Mesenchymal stem cell (in vitro differentiated cells and primary cell): ENCODE data around the gene GMPPB.
A peak's percentile ranks its signal among the peaks of the same experiment; 100 is the strongest.

ENCODE experiments used
- DNase-seq: peaks from one replicate; pipeline ENCODE4 v3.0.0-alpha.2; 2013
- H2AFZ ChIP-seq: one replicate; pipeline ENCODE4 v1.6.1; 2013; ENCODE audit warnings: low read depth, mild to moderate bottlenecking, control low read depth, inconsistent platforms, low read length, moderate library complexity
- H2AK5ac ChIP-seq: 2 replicates; pipeline ENCODE4 v1.6.1; 2013; ENCODE audit warnings: low read length, moderate library complexity, mild to moderate bottlenecking, inconsistent platforms; ENCODE audit not compliant: severe bottlenecking
- H2BK120ac ChIP-seq: one replicate; pipeline ENCODE4 v1.6.1; 2013; ENCODE audit warnings: low read depth, mild to moderate bottlenecking, inconsistent platforms, low read length, moderate library complexity
- H2BK12ac ChIP-seq, 2 experiments: one replicate each; pipeline ENCODE4 v1.6.1; 2013; ENCODE audit warnings: inconsistent platforms in 2 of 2, low read length in 2 of 2, mild to moderate bottlenecking in 2 of 2, moderate library complexity in 2 of 2, control low read depth in 1 of 2
- H2BK15ac ChIP-seq: one replicate; pipeline ENCODE4 v1.6.1; 2013; ENCODE audit warnings: mild to moderate bottlenecking, low read depth, inconsistent platforms; ENCODE audit not compliant: poor library complexity, severe bottlenecking
- H2BK5ac ChIP-seq: 2 replicates; pipeline ENCODE4 v1.6.1; 2013; ENCODE audit warnings: low read depth, mild to moderate bottlenecking, low read length, control low read depth, inconsistent platforms; ENCODE audit not compliant: poor library complexity, severe bottlenecking
- H3K14ac ChIP-seq, 2 experiments: one replicate each; pipeline ENCODE4 v1.6.1; 2013; ENCODE audit warnings: inconsistent platforms in 2 of 2, low read length in 2 of 2, control low read depth in 1 of 2, mild to moderate bottlenecking in 1 of 2, moderate library complexity in 1 of 2
- H3K18ac ChIP-seq, 2 experiments: one replicate each; pipeline ENCODE4 v1.6.1; 2013; ENCODE audit warnings: inconsistent platforms in 2 of 2, low read length in 2 of 2, control low read depth in 1 of 2, low read depth in 1 of 2, mild to moderate bottlenecking in 1 of 2
- H3K23ac ChIP-seq, 2 experiments: one replicate each; pipeline ENCODE4 v1.6.1; 2013; ENCODE audit warnings: inconsistent platforms in 2 of 2, low read length in 2 of 2, mild to moderate bottlenecking in 2 of 2, moderate library complexity in 2 of 2, control low read depth in 1 of 2
- H3K27ac ChIP-seq: 2 replicates; pipeline ENCODE4 v1.5.1; 2013; ENCODE audit warnings: mild to moderate bottlenecking, moderate library complexity, low read length, control low read depth, inconsistent platforms; ENCODE audit not compliant: poor library complexity, severe bottlenecking
- H3K27me3 ChIP-seq, 2 experiments: 2 replicates each; pipeline versions ENCODE4 v1.6.1 to v1.7.0; 2013; ENCODE audit warnings: low read length in 2 of 2, mild to moderate bottlenecking in 2 of 2, moderate library complexity in 2 of 2, control low read depth in 1 of 2, inconsistent platforms in 1 of 2; ENCODE audit not compliant: control insufficient read depth in 1 of 2, insufficient read depth in 1 of 2
- H3K36me3 ChIP-seq, 2 experiments: 2 replicates each; pipeline versions ENCODE4 v1.6.1 to v1.7.0; 2013; ENCODE audit warnings: low read length in 2 of 2, control low read depth in 1 of 2, inconsistent platforms in 1 of 2, low read depth in 1 of 2, mild to moderate bottlenecking in 1 of 2; ENCODE audit not compliant: insufficient read depth in 2 of 2, control insufficient read depth in 1 of 2
- H3K4ac ChIP-seq, 2 experiments: one replicate each; pipeline ENCODE4 v1.6.1; 2013; ENCODE audit warnings: inconsistent platforms in 2 of 2, low read length in 2 of 2, mild to moderate bottlenecking in 2 of 2, moderate library complexity in 2 of 2, control low read depth in 1 of 2, low read depth in 1 of 2
- H3K4me1 ChIP-seq: 2 replicates; pipeline ENCODE4 v1.6.1; 2013; ENCODE audit warnings: low read depth, low read length, control low read depth; ENCODE audit not compliant: control insufficient read depth, insufficient read depth
- H3K4me2 ChIP-seq: 2 replicates; pipeline ENCODE4 v1.6.1; 2013; ENCODE audit warnings: low read length, mild to moderate bottlenecking, inconsistent platforms; ENCODE audit not compliant: poor library complexity, severe bottlenecking
- H3K4me3 ChIP-seq, 2 experiments: 2 replicates each; pipeline versions ENCODE4 v1.5.1 to v1.7.0; 2013; ENCODE audit warnings: low read length in 2 of 2, mild to moderate bottlenecking in 2 of 2, control low read depth in 1 of 2, low read depth in 1 of 2; ENCODE audit not compliant: insufficient read depth in 1 of 2
- H3K79me1 ChIP-seq: replicated peaks from 2 replicates; pipeline ENCODE4 v1.6.1; 2013; ENCODE audit warnings: mild to moderate bottlenecking, control low read depth, low read length, inconsistent platforms; ENCODE audit not compliant: poor library complexity, severe bottlenecking
- H3K9ac ChIP-seq: 2 replicates; pipeline ENCODE4 v1.7.0; 2013; ENCODE audit warnings: mild to moderate bottlenecking, low read length, moderate library complexity
- H3K9me3 ChIP-seq: 2 replicates; pipeline ENCODE4 v1.7.0; 2013; ENCODE audit warnings: mild to moderate bottlenecking, low read length; ENCODE audit not compliant: control insufficient read depth
- H4K8ac ChIP-seq: one replicate; pipeline ENCODE4 v1.6.1; 2013; ENCODE audit warnings: inconsistent platforms, mild to moderate bottlenecking, low read length, moderate library complexity
- H4K91ac ChIP-seq: one replicate; pipeline ENCODE4 v1.6.1; 2013; ENCODE audit warnings: mild to moderate bottlenecking, low read length, inconsistent platforms
- WGBS: methylation state at CpG from one replicate; pipeline ENCODE4 v1.1.7; 2013; ENCODE audit warnings: mixed read lengths; 5-methylcytosine and 5-hydroxymethylcytosine counted together

The GMPPB gene

GRCh38 chr3:49769286-49769915 is 45.6 kb upstream of the GMPPB start:
- no peak overlapping the region for H3K23ac ChIP-seq

GRCh38 chr3:49763981-49764380 is 40.2 kb upstream of the GMPPB start:
- H3K18ac ChIP-seq, result no peak overlapping the region
- H3K14ac ChIP-seq, result no peak overlapping the region
- H2BK120ac ChIP-seq, result no peak overlapping the region
- no peak overlapping the region for H3K4me3 ChIP-seq
- peaks cover 7 to 11% of the 10 kb centered on the region in 2 experiments for H3K36me3 ChIP-seq
- H4K8ac ChIP-seq, result no peak overlapping the region
- WGBS, result 100% methylated on average over 3 of the region's 4 CpGs
- H3K4me2 ChIP-seq, result no peak overlapping the region
- H3K27ac ChIP-seq, result no peak overlapping the region
- no peak overlapping the region for H2AFZ ChIP-seq
- no peak overlapping the region for H3K4ac ChIP-seq
- peaks cover 8% of the 10 kb centered on the region for H3K79me1 ChIP-seq
- no peak overlapping the region for H2BK15ac ChIP-seq
- H4K91ac ChIP-seq, result no peak overlapping the region
- H3K9me3 ChIP-seq, result no peaks in the 10 kb centered on the region
- no peak overlapping the region for H2BK12ac ChIP-seq
- H3K23ac ChIP-seq, result no peak overlapping the region
- no peak overlapping the region for H3K9ac ChIP-seq
- no peak overlapping the region for H2BK5ac ChIP-seq
- H3K27me3 ChIP-seq, result no peaks in the 10 kb centered on the region
- no peaks in the 10 kb centered on the region for H3K4me1 ChIP-seq
- no peak for DNase-seq
- H2AK5ac ChIP-seq, result no peak overlapping the region

More at GRCh38 chr3:49769286-49769915, 45.6 kb upstream of the GMPPB start:
- Histone ChIP-seq H2BK12ac (no peak overlapping the region), H2BK5ac (no peak overlapping the region), H3K4ac (no peak overlapping the region), H3K9ac (no peak overlapping the region), H3K4me1 (peaks cover 5% of the 10 kb centered on the region), H3K79me1 (peaks cover 5% of the 10 kb centered on the region), H3K9me3 (no peaks in the 10 kb centered on the region), H3K27me3 (no peaks in the 10 kb centered on the region), H3K14ac (no peak overlapping the region), H2AK5ac (no peak overlapping the region), H4K8ac (no peak overlapping the region), H2AFZ (no peak overlapping the region), H4K91ac (no peak overlapping the region), H3K4me3 (no peak overlapping the region), H3K27ac (no peak overlapping the region), H3K4me2 (no peak overlapping the region), H2BK120ac (no peak overlapping the region), H2BK15ac (no peak overlapping the region), H3K18ac (no peak overlapping the region), H3K36me3 (peaks cover 6 to 9% of the 10 kb centered on the region in 2 experiments)
- WGBS, result 100% methylated on average over 1 of the region's 3 CpGs
- DNase-seq, result peak; percentile 44

DNA sequence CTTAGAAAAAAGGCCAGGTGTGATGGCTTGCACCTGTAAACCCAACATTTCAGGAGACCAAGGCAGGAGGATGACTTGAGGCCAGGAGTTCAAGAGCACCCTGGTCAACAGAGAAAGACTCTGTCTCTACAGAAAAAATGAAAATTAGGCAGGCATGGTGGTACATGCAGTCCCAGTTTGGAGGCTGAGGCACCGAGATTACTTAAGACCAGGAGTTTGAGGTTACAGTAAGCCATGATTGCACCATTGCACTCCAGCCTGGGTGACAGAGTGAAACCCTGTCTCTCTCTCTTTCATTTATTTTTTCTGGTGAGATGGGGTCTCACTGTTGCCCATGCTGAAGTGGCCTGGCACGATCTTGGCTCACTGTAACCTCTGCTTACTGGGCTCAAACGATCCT is 37.9 kb upstream of the GMPPB start:
- H3K9me3 ChIP-seq, result no peaks in the 10 kb centered on the region
- 75% methylated on average over 1 of the region's 3 CpGs for WGBS
- H3K4ac ChIP-seq, result no peak overlapping the region
- peaks cover 8% of the 10 kb centered on the region for H3K79me1 ChIP-seq
- H3K27ac ChIP-seq, result no peak overlapping the region
- H2BK5ac ChIP-seq, result no peak overlapping the region
- no peak overlapping the region for H3K4me3 ChIP-seq
- no peak overlapping the region for H2BK12ac ChIP-seq
- DNase-seq, result no peak
- no peak overlapping the region for H3K23ac ChIP-seq
- H3K18ac ChIP-seq, result no peak overlapping the region
- H4K8ac ChIP-seq, result no peak overlapping the region
- no peak overlapping the region for H4K91ac ChIP-seq
- no peak overlapping the region for H3K9ac ChIP-seq
- H2BK120ac ChIP-seq, result no peak overlapping the region
- H2AK5ac ChIP-seq, result no peak overlapping the region
- no peak overlapping the region for H3K14ac ChIP-seq
- H3K27me3 ChIP-seq, result no peaks in the 10 kb centered on the region
- no peak overlapping the region for H2AFZ ChIP-seq
- no peaks in the 10 kb centered on the region for H3K4me1 ChIP-seq
- H2BK15ac ChIP-seq, result no peak overlapping the region
- peaks cover 7 to 11% of the 10 kb centered on the region in 2 experiments for H3K36me3 ChIP-seq
- no peak overlapping the region for H3K4me2 ChIP-seq

- H3K23ac ChIP-seq, result no peak overlapping the region
- H2BK5ac ChIP-seq, result no peak overlapping the region
- H3K27me3 ChIP-seq, result no peaks in the 10 kb centered on the region
- H3K79me1 ChIP-seq, result peaks cover 6% of the 10 kb centered on the region
- H2BK15ac ChIP-seq, result no peak overlapping the region
- no peak overlapping the region for H3K4me2 ChIP-seq
- no peaks in the 10 kb centered on the region for H3K4me1 ChIP-seq
- no peaks in the 10 kb centered on the region for H3K9me3 ChIP-seq
- no peak for DNase-seq
- no peak overlapping the region for H3K9ac ChIP-seq
- peaks cover 5 to 7% of the 10 kb centered on the region in 2 experiments for H3K36me3 ChIP-seq
- no peak overlapping the region for H2AK5ac ChIP-seq
- H2AFZ ChIP-seq, result no peak overlapping the region
- H3K4ac ChIP-seq, result no peak overlapping the region
- no peak overlapping the region for H3K14ac ChIP-seq
- WGBS, result 27% methylated on average over 1 of the region's 1 CpG
- no peak overlapping the region for H4K8ac ChIP-seq
- H3K27ac ChIP-seq, result no peak overlapping the region
- no peak overlapping the region for H2BK12ac ChIP-seq
- H3K18ac ChIP-seq, result no peak overlapping the region
- no peak overlapping the region for H4K91ac ChIP-seq
- H2BK120ac ChIP-seq, result no peak overlapping the region
- H3K4me3 ChIP-seq, result no peak overlapping the region
Measured at GRCh38 chr3:49759226-49759625, 35.5 kb upstream of the GMPPB start.
